K562 (cell line): ENCODE measurements around the gene HELT.

Experiments used
- ATF3 ChIP-seq, 2 experiments: fragments of 450-650 bp in 1 of 2; sonication (generic) in 1 of 2; formaldehyde crosslinking in 1 of 2; IDR thresholded peaks in 1 of 2; conservative IDR thresholded peaks in 1 of 2; 2 replicates each; pipeline versions ENCODE4 v1.6.1 to v1.8.1; 2016 to 2023; ENCODE audit warnings: mild to moderate bottlenecking in 2 of 2, moderate library complexity in 2 of 2, inconsistent platforms in 1 of 2, missing genetic modification reagents in 1 of 2
- CREB1 ChIP-seq, 2 experiments: sonication (generic) in 1 of 2; formaldehyde crosslinking in 1 of 2; IDR thresholded peaks; 2 replicates each; pipeline versions ENCODE4 v1.6.1 to v1.8.0; 2012 to 2022; ENCODE audit warnings: inconsistent platforms in 1 of 2, mild to moderate bottlenecking in 1 of 2, missing genetic modification reagents in 1 of 2, moderate library complexity in 1 of 2
- CTCF ChIP-seq, 3 experiments: IDR thresholded peaks in 2 of 3; conservative IDR thresholded peaks in 1 of 3; 2 replicates each; pipeline ENCODE4 v1.5.1; 2011 to 2012; ENCODE audit warnings: low read length in 3 of 3, mild to moderate bottlenecking in 3 of 3, control low read depth in 2 of 3, improper control_type of control experiment in 1 of 3, inconsistent platforms in 1 of 3, low read depth in 1 of 3, mixed read lengths in 1 of 3, moderate library complexity in 1 of 3; ENCODE audit not compliant: insufficient read depth in 2 of 3
- ELF4 ChIP-seq: fragments of 450-650 bp; formaldehyde crosslinking; IDR thresholded peaks from 2 replicates; pipeline ENCODE4 v1.4.0; 2022; ENCODE audit warnings: missing genetic modification characterization
- HNRNPH1 ChIP-seq: fragments of 200-400 bp; formaldehyde crosslinking; optimal IDR thresholded peaks from 2 replicates; pipeline ENCODE3; 2017; ENCODE audit warnings: low read depth, mild to moderate bottlenecking, low read length, moderate library complexity
- NR2C1 ChIP-seq, 2 experiments: fragments of 450-650 bp; IDR thresholded peaks; 2 replicates each; pipeline ENCODE4 v1.6.1; 2017; ENCODE audit warnings: mild to moderate bottlenecking in 2 of 2, antibody characterized with exemption in 1 of 2, inconsistent platforms in 1 of 2, missing compliant biosample characterization in 1 of 2, missing genetic modification characterization in 1 of 2
- POLR2AphosphoS5 ChIP-seq: IDR thresholded peaks from 2 replicates; pipeline ENCODE4 v1.6.1; 2011; ENCODE audit warnings: mild to moderate bottlenecking, low read depth, low read length, moderate library complexity; ENCODE audit not compliant: control insufficient read depth, insufficient read depth
- SAFB ChIP-seq: fragments of 200-400 bp; formaldehyde crosslinking; IDR thresholded peaks from 2 replicates; pipeline ENCODE4 v1.6.1; 2017; ENCODE audit warnings: low read depth, low read length, borderline replicate concordance
- SIN3A ChIP-seq, 2 experiments: fragments of 150-350 bp in 1 of 2; IDR thresholded peaks; 2 replicates each; pipeline ENCODE4 v1.6.1; 2011 to 2016; ENCODE audit warnings: borderline replicate concordance in 2 of 2, low read depth in 2 of 2, low read length in 2 of 2, mild to moderate bottlenecking in 2 of 2, moderate library complexity in 2 of 2; ENCODE audit not compliant: control insufficient read depth in 1 of 2
- SP2 ChIP-seq: IDR thresholded peaks from 2 replicates; pipeline ENCODE4 v1.6.1; 2011; ENCODE audit warnings: mild to moderate bottlenecking, low read depth, low read length, moderate library complexity; ENCODE audit not compliant: poor library complexity, severe bottlenecking; ENCODE audit errors: extremely low read depth
- TBP ChIP-seq: optimal IDR thresholded peaks from 2 replicates; pipeline ENCODE3; 2011; ENCODE audit warnings: low read depth, low read length, improper control_type of control experiment

GRCh38 chr4:185036019-185036418 lies 17.7 kb downstream of the HELT start:
- no peak for TF ChIP-seq SP2
- TF ChIP-seq TBP = no peak
- no peak for TF ChIP-seq ELF4 (CRISPR knock-in tag)
- TF ChIP-seq NR2C1 (IDR thresholded peaks at IDR 0.05) = no peak
- no peak for TF ChIP-seq NR2C1 (tag; IDR thresholded peaks at IDR 0.05)
- TF ChIP-seq SIN3A (IDR thresholded peaks at IDR 0.05; ENCODE audit: borderline replicate concordance in 2 of 2, control insufficient read depth in 1 of 2, low read depth in 2 of 2, low read length in 2 of 2) = no peak
- TF ChIP-seq CREB1 (IDR thresholded peaks at IDR 0.05) = no peak
- TF ChIP-seq CREB1 (CRISPR knock-in tag; IDR thresholded peaks at IDR 0.05) = no peak
- TF ChIP-seq CTCF (IDR thresholded peaks at IDR 0.05 in 2 of 3, conservative IDR thresholded peaks at IDR 0.05 in 1 of 3; ENCODE audit: insufficient read depth in 2 of 3, low read depth in 1 of 3, low read length in 3 of 3) = no peak
- TF ChIP-seq HNRNPH1 = no peak
- TF ChIP-seq SAFB = no peak
- TF ChIP-seq ATF3 (IDR thresholded peaks at IDR 0.05) = no peak
- TF ChIP-seq ATF3 (CRISPR knock-in tag; conservative IDR thresholded peaks at IDR 0.05) = no peak
- TF ChIP-seq POLR2AphosphoS5 = no peak
